Central memory CD4-positive, alpha-beta T cell (primary cell): ENCODE results near the gene HMOX1.
"Not testable (repeated sequence)": the region's sequence is repeated elsewhere in the genome, so short reads cannot be mapped to it uniquely, and the experiment has no call there.

Source experiments
- DNase-seq: peaks from one replicate; pipeline ENCODE4 v3.0.0; 2022

HMOX1 gene

DNA sequence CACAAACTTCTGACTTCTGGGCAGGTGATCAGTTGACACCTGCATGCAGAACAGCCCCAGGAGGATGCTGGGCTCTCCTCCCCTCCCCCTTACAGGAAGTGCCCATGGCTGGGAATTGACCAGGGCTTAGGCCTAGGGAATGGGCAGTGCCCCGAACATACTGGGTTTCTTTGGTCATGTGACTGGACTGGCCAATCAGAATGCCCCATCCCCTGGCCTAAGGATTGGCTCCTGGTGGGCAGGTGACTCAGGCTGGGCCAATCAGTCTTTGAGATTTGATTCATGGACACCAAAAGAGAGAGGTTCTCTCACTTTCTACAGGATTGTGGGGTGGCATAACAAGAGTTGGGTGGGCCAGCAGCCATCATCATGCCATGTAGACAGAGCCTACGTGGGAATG, 56.2 kb downstream of the HMOX1 start:
- DNase-seq, result no peak

DNA sequence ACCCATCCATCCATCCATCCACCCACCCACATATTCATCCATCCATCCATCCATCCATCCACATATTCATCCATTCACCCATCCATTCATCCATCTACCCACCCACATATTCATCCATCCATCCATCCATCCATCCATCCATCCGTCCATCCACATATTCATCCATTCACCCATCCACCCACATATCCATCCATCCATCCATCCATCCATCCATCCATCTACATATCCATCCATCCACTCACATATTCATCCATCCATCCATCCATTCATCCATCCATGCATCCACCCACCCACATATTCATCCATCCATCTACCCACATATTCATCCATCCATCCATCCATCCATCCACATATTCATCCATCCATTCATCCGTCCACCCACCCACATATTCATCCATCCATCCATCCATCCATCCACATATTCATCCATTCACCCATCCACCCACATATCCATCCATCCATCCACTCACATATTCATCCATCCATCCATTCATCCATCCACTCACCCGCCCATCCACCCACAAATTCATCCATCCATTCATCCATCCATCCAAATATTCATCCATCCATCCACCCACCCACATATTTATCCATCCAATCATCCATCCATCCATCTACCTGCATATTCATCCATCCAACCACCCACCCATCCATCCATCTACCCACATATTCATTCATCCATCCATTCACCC, 57.9 kb downstream of the HMOX1 start:
- not testable (repeated sequence) for DNase-seq

DNA sequence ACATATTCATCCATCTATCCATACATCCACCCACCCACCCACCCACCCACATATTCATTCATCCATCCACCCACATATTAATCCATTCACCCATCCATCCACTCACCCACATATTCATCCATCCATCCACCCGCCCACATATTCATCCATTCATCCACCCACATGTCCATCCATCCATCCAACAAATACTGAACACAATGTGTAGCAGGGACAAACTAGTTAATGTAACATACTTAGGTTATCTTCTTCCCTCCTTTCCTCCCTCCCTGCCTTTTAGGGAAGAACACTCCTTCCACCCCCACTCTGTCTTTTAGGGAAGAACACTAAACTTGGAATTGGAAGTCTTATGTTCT, 58.4 kb downstream of the HMOX1 start:
- DNase-seq, result no peak

DNA sequence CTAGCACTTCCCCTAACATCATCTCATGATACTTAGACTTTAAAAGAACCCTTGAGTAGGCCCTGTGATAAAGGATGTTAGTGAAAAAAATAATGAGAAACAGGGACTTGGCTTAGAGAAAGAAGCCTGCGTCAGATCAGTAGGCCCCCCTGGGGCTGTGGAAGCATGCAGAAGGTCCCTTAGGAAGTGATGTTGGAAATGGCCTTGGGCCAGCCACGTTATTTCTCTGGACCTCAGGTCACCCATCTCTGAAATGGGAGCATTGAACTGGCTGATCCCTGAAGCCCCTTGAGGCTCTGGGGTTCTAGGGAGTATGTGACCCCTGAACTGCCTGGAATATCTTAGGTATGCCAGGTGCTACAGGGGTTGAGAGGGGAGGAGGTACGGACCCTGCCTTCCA, 59.2 kb downstream of the HMOX1 start:
- no peak for DNase-seq

DNA sequence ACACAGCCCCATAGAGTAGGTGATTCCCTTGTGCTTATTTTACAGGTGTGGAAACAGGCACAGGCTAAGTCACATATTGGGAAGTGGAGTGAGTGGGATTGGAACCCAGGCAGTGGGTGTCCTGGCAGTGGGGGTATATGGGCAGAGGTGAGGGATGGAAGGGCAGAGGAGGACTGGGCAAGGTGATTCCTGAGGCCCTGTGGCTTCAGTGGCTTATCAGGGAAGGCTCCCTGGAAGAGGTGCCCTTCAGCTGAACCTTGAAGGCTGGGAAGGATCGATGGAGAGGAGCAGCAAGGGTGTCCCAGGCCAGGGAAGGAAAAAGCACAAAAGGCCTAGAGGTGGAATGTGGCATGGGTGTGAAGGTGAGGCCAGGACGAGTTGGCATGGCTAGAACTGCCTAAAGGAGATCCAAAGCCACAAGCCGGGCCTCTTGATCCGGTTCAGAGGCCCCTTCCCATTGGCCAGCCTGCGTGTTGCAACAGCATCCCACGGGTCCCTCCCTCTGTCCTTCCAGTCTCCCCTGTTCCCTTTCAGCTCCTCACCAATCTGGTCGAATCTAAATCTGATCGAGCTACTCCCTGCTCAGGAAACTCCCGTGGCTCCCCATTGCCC, 60.7 kb downstream of the HMOX1 start:
- no peak for DNase-seq

DNA sequence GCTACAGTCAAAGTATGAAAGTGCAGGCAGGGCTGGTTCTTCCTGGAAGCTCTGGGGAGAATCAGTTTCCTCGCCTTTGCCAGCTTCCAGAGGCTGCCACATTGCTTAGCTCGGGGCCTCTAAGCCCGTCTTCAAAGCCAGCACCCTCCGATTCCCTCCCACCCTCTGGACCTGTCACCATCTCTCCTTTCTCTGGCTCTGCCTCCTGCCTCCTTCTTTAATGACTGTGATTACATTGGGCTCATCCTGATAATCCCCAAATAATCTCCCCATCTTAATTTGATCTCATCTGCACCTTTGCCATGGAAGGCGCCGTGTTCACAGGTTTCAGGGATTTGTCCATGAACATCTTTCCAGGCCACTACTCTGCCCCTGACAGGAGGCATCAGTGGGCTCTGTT, 61.6 kb downstream of the HMOX1 start:
- DNase-seq, result no peak

DNA sequence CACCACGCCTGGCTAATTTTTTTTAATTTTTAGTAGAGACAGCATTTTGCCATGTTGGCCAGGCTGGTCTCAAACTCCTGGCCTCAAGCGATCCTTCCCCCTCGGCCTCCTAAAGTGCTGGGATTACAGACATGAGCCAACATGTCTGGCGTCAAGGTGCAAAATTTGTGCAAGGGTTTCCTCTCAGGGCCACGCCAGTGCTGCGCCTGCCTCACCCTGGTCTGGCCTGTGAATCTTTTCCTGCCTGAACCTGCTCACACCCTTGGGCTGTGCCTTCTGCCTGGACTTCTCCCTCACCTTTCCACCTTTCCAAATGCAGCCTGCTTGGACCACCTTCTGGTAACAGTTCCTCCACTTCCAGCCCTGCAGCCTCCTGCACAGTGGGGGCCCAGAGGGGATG, 62.4 kb downstream of the HMOX1 start:
- no peak for DNase-seq
